Measurements from ENCODE around the gene CRADD. TPM values are rescaled to one million over a fixed set of nuclear protein-coding genes. Genes with fewer than 3 reads are reported as not detected.

CRADD gene
- total and polyA plus RNA-seq, 10 donors, result 5.5 to 58.7 (median 18.8) TPM

DNA sequence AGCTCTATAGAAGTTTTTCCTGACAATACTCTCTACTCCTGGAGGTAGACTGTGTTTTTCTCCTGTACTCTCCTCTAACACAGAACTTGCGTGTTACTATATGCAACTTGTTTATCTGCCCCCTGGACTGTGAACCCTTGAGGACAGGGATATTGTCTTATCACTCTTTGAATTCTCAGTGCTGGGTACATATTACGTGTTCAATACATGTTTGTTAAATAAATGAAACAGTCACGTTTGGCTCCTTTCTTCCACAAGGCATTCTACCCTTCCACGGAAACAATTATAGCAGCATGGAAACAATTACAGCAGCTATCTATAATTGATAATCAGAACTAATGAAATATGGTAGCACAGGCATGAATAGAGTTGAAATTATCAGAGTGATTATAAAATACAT, 50.7 kb downstream of the CRADD start:
- Histone ChIP-seq H3K4me3 (no peak overlapping the region), H3K4me1 (peaks cover 0 to 3% (median 0%) of the 10 kb centered on the region in 6 donors), H3K27ac (peak overlapping the region in 3 of 8 donors; percentile 38 to 45 (median 41)), H3K27me3 (replicated peaks in 1 of 7) (no peaks in the 10 kb centered on the region), H3K36me3 (no peaks in the 10 kb centered on the region), H3K9me3 (peaks cover 0 to 2% (median under 1%) of the 10 kb centered on the region in 8 donors)
- no peak for DNase-seq
- intact Hi-C loops (cut with DNase I; ENCODE audit: low total_unique reads), result no loop called here
- 88 to 96% (median 96%) methylated on average over 4 of the region's 4 CpGs for WGBS, 5 donors
- TF ChIP-seq POLR2A (IDR thresholded peaks at IDR 0.05) (no peak), POLR2AphosphoS5 (IDR thresholded peaks at IDR 0.05) (no peak)
- TF ChIP-seq, protein P1, sequence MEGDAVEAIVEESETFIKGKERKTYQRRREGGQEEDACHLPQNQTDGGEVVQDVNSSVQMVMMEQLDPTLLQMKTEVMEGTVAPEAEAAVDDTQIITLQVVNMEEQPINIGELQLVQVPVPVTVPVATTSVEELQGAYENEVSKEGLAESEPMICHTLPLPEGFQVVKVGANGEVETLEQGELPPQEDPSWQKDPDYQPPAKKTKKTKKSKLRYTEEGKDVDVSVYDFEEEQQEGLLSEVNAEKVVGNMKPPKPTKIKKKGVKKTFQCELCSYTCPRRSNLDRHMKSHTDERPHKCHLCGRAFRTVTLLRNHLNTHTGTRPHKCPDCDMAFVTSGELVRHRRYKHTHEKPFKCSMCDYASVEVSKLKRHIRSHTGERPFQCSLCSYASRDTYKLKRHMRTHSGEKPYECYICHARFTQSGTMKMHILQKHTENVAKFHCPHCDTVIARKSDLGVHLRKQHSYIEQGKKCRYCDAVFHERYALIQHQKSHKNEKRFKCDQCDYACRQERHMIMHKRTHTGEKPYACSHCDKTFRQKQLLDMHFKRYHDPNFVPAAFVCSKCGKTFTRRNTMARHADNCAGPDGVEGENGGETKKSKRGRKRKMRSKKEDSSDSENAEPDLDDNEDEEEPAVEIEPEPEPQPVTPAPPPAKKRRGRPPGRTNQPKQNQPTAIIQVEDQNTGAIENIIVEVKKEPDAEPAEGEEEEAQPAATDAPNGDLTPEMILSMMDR (IDR thresholded peaks at IDR 0.05 in 8 of 11, conservative IDR thresholded peaks at IDR 0.05 in 3 of 11), result no peak

DNA sequence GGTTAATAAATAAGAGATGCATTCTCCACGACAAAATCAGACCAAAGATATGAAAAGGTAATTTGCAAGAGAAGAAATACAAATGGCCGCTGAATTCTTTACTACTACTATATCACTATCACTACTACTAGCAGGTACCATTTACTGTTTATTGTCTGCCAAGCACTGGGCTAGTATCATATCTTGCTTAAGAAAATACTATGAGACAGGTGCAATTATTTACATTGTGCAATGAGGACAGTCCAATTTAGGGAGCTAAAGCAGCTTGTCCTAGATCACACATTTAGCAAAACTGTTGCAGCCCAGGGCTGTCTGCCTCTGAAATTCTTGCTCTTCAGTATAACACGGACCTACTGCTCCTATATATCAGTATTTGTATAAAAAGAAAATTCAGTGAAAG, 52.8 kb downstream of the CRADD start:
- TF ChIP-seq, protein P1 (IDR thresholded peaks at IDR 0.05 in 8 of 11, conservative IDR thresholded peaks at IDR 0.05 in 3 of 11), result no peak
- no peak for TF ChIP-seq POLR2AphosphoS5 (IDR thresholded peaks at IDR 0.05)
- no peak for TF ChIP-seq POLR2A (IDR thresholded peaks at IDR 0.05)
- H3K4me1 ChIP-seq, result peaks cover 0 to 3% (median 0%) of the 10 kb centered on the region in 6 donors
- intact Hi-C loops (cut with DNase I; ENCODE audit: low total_unique reads), result no loop called here

DNA sequence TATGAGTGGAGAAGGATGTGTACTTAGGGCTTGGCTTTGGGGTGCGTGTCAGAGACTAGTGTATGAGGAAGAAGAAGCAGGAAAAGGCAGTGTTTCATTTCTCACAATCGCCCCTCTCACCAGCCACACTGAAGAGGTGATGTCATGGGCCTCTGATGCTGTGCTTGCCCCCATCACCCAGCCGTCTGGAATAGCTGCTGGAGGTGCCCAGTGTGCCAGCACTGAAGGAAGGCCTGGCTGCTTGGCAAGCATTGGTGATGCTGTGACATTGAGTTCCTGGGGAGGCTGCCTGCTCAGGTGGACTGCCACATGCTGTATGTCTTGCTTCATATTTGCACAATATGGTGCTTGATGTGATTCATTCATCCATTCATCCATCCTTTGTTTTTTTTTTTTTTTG, 56.2 kb downstream of the CRADD start:
- H3K36me3 ChIP-seq, result peaks cover 0 to 4% (median 0%) of the 10 kb centered on the region in 6 donors
- no peak overlapping the region for H3K27ac ChIP-seq
- no peaks in the 10 kb centered on the region for H3K9me3 ChIP-seq
- no peak for DNase-seq
- intact Hi-C loops (cut with DNase I; ENCODE audit: low total_unique reads), result no loop called here
- H3K4me1 ChIP-seq, result peaks cover 0 to 9% (median 6%) of the 10 kb centered on the region in 6 donors
- TF ChIP-seq, protein P1 (IDR thresholded peaks at IDR 0.05 in 8 of 11, conservative IDR thresholded peaks at IDR 0.05 in 3 of 11), result no peak
- TF ChIP-seq POLR2A (IDR thresholded peaks at IDR 0.05) (no peak), POLR2AphosphoS5 (IDR thresholded peaks at IDR 0.05) (no peak)
- no peak overlapping the region for H3K4me3 ChIP-seq
- 41 to 59% (median 57%) methylated on average over 3 of the region's 3 CpGs for WGBS, 5 donors
- H3K27me3 ChIP-seq (replicated peaks in 1 of 7), result no peaks in the 10 kb centered on the region

More for the DNA sequence above, 52.8 kb downstream of the CRADD start:
- no peaks in the 10 kb centered on the region for H3K9me3 ChIP-seq
- no peaks in the 10 kb centered on the region for H3K27me3 ChIP-seq (replicated peaks in 1 of 7)
- H3K4me3 ChIP-seq, result no peak overlapping the region
- no peak overlapping the region for H3K27ac ChIP-seq
- no peak for DNase-seq
- WGBS, 5 donors, result 90 to 96% (median 95%) methylated on average over 3 of the region's 3 CpGs
- H3K36me3 ChIP-seq, result peaks cover 0 to 4% (median 0%) of the 10 kb centered on the region in 6 donors

DNA sequence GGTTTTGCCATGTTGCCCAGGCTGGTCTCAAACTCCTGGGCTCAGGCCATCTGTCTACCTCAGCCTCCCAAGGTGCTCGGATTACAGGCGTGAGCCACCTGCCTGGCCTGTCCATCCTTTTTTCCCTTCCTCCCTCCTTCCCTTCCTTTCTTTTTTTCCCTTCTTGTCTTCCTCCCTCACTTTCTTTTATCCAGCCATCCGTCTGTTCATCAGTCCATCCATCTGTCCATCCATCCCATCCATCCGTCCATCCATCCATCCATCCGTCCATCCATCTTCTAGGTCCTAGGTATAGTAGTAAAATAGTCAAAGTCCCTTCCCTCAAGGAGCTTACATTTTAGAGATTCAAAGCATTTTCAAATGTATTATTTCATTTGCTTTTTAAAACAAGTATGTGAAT, 56.8 kb downstream of the CRADD start:
- peaks cover 0 to 15% (median 10%) of the 10 kb centered on the region in 6 donors for H3K4me1 ChIP-seq
- TF ChIP-seq POLR2AphosphoS5 (IDR thresholded peaks at IDR 0.05) (no peak), POLR2A (IDR thresholded peaks at IDR 0.05) (no peak)
- TF ChIP-seq, protein P1 (IDR thresholded peaks at IDR 0.05 in 8 of 11, conservative IDR thresholded peaks at IDR 0.05 in 3 of 11), result no peak
- H3K27ac ChIP-seq, result no peak overlapping the region
- H3K9me3 ChIP-seq, result no peaks in the 10 kb centered on the region
- 96 to 99% (median 97%) methylated on average over 5 of the region's 5 CpGs for WGBS, 5 donors
- no peak overlapping the region for H3K4me3 ChIP-seq
- H3K27me3 ChIP-seq (replicated peaks in 1 of 7), result no peaks in the 10 kb centered on the region
- intact Hi-C loops (cut with DNase I; ENCODE audit: low total_unique reads), result no loop called here
- H3K36me3 ChIP-seq, result peaks cover 0 to 4% (median 0%) of the 10 kb centered on the region in 6 donors
- no peak for DNase-seq
